ENCODE data around the gene EEF2K.

The EEF2K gene

GRCh38 chr16:22317625-22318024, 111.5 kb downstream of the EEF2K start:
- H3K9ac ChIP-seq (ENCODE audit: low read depth, low read length) = no peak overlapping the region
- no peaks in the 10 kb centered on the region for H3K4me1 ChIP-seq (ENCODE audit: control insufficient read depth, insufficient read depth, low read length)
- H3K36me3 ChIP-seq (ENCODE audit: control insufficient read depth, insufficient read depth, low read length) = peaks cover 50% of the 10 kb centered on the region
- H3K9me3 ChIP-seq (ENCODE audit: control insufficient read depth, insufficient read depth, low read length) = no peaks in the 10 kb centered on the region
- H3K27me3 ChIP-seq (ENCODE audit: control insufficient read depth, insufficient read depth, low read length) = no peaks in the 10 kb centered on the region
- no peak overlapping the region for H3K4me3 ChIP-seq (ENCODE audit: low read depth, low read length)

DNA sequence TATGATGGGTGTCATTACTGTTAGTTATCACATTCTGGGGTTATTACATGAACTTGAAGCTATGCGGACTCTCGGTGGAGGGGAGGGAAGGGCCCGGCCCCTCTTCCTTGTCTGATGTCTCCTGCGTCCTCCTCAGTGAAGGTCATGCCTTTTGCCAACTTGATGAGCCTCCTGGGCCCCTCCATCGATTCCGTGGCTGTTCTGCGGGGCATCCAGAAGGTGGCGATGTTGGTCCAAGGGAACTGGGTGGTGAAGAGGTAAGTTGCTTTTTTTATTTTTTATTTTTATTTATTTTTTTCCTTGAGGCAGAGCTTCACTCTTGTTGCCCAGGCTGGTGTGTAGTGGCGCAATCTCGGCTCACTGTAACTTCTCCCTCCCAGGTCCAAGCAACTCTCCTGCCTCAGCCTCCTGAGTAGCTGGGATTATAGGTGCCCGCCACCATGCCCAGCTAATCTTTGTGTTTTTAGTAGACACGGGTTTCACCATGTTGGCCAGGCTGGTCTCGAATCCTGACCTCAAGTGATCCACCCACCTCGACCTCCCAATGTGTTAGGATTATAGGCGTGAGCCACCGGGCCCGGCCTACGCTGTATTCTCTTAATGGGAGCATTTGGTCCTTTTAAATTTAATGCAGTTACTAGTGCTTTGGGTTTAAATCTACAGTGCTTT, 112.7 kb downstream of the EEF2K start:
- H3K9ac ChIP-seq (ENCODE audit: low read depth, low read length) = no peak overlapping the region
- no peaks in the 10 kb centered on the region for H3K27me3 ChIP-seq (ENCODE audit: control insufficient read depth, insufficient read depth, low read length)
- no peak overlapping the region for H3K4me3 ChIP-seq (ENCODE audit: low read depth, low read length)
- peaks cover 48% of the 10 kb centered on the region for H3K36me3 ChIP-seq (ENCODE audit: control insufficient read depth, insufficient read depth, low read length)
- H3K9me3 ChIP-seq (ENCODE audit: control insufficient read depth, insufficient read depth, low read length) = no peaks in the 10 kb centered on the region
- no peaks in the 10 kb centered on the region for H3K4me1 ChIP-seq (ENCODE audit: control insufficient read depth, insufficient read depth, low read length)

- H3K36me3 ChIP-seq (ENCODE audit: control insufficient read depth, insufficient read depth, low read length) = peaks cover 56% of the 10 kb centered on the region
- no peak overlapping the region for H3K9ac ChIP-seq (ENCODE audit: low read depth, low read length)
Measured at GRCh38 chr16:22320572-22321339, 114.7 kb downstream of the EEF2K start.

DNA sequence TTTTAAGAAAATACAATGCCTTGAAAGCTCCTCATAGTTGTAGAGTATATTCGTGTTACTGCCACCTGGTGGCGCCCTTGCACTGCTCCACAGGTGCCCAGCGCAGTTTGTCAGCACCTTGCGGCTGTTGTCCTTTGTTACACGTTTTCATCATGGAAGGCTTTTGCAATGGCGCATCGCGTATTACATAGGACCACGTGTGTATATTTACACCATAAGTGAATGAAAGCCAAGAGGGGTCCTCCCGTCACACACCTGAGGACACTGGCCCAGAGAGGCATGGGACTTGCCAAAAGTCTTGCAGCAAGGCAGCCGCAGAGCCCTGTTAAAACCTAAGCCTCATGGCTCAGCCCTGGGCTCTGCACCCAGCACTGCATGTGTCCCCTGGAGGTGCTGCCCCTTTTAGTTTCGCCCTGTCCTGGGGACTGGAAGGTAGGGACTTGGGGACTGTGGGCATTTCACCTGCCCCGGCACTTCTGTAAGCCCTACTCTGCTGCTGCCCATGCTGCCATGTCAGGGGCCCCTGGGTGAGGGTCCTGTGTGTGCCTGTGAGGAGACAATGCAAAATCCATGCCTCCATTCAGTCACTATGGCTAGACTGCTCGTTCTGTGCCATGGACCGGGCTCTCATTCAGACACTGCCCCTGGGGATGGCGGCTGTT, 115.4 kb downstream of the EEF2K start:
- H3K4me1 ChIP-seq (ENCODE audit: control insufficient read depth, insufficient read depth, low read length) = no peaks in the 10 kb centered on the region
- no peaks in the 10 kb centered on the region for H3K27me3 ChIP-seq (ENCODE audit: control insufficient read depth, insufficient read depth, low read length)
- no peak overlapping the region for H3K4me3 ChIP-seq (ENCODE audit: low read depth, low read length)
- H3K9ac ChIP-seq (ENCODE audit: low read depth, low read length) = no peak overlapping the region
- no peaks in the 10 kb centered on the region for H3K9me3 ChIP-seq (ENCODE audit: control insufficient read depth, insufficient read depth, low read length)
- H3K36me3 ChIP-seq (ENCODE audit: control insufficient read depth, insufficient read depth, low read length) = peaks cover 56% of the 10 kb centered on the region

More at GRCh38 chr16:22320572-22321339, 114.7 kb downstream of the EEF2K start:
- Histone ChIP-seq H3K4me3 (ENCODE audit: low read depth, low read length) (no peak overlapping the region), H3K9me3 (ENCODE audit: control insufficient read depth, insufficient read depth, low read length) (no peaks in the 10 kb centered on the region), H3K27me3 (ENCODE audit: control insufficient read depth, insufficient read depth, low read length) (no peaks in the 10 kb centered on the region), H3K4me1 (ENCODE audit: control insufficient read depth, insufficient read depth, low read length) (no peaks in the 10 kb centered on the region)

- Histone ChIP-seq H3K36me3 (ENCODE audit: control insufficient read depth, insufficient read depth, low read length) (peaks cover 56% of the 10 kb centered on the region), H3K27me3 (ENCODE audit: control insufficient read depth, insufficient read depth, low read length) (no peaks in the 10 kb centered on the region), H3K4me3 (ENCODE audit: low read depth, low read length) (no peak overlapping the region), H3K9me3 (ENCODE audit: control insufficient read depth, insufficient read depth, low read length) (no peaks in the 10 kb centered on the region), H3K4me1 (ENCODE audit: control insufficient read depth, insufficient read depth, low read length) (no peaks in the 10 kb centered on the region), H3K9ac (ENCODE audit: low read depth, low read length) (no peak overlapping the region)
Measured at GRCh38 chr16:22322021-22322471, 116.0 kb downstream of the EEF2K start.

DNA sequence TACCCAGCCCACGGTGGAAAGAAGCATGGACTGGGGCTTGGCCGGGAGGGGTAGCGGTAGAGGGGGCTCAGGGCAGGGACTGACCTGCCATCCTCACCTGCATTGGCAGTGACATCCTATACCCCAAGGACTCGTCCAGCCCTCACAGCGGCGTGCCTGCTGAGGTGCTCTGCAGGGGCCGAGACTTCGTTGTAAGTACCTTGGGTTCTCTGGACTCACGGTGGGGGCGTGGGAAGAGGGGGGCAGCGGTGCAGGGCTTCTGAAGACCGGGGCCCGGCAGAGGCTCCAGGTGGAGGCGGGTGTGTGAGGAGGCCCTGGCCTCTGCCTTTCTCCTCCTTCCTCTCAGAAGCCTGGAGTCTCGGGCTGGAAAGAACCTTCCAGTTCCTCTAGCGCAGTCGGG, 116.7 kb downstream of the EEF2K start:
- Histone ChIP-seq H3K36me3 (ENCODE audit: control insufficient read depth, insufficient read depth, low read length) (peaks cover 59% of the 10 kb centered on the region), H3K4me3 (ENCODE audit: low read depth, low read length) (no peak overlapping the region), H3K4me1 (ENCODE audit: control insufficient read depth, insufficient read depth, low read length) (no peaks in the 10 kb centered on the region), H3K9ac (ENCODE audit: low read depth, low read length) (no peak overlapping the region), H3K9me3 (ENCODE audit: control insufficient read depth, insufficient read depth, low read length) (no peaks in the 10 kb centered on the region), H3K27me3 (ENCODE audit: control insufficient read depth, insufficient read depth, low read length) (no peaks in the 10 kb centered on the region)

GRCh38 chr16:22323173-22323958, 117.3 kb downstream of the EEF2K start:
- no peaks in the 10 kb centered on the region for H3K9me3 ChIP-seq (ENCODE audit: control insufficient read depth, insufficient read depth, low read length)
- H3K4me3 ChIP-seq (ENCODE audit: low read depth, low read length) = no peak overlapping the region
- H3K4me1 ChIP-seq (ENCODE audit: control insufficient read depth, insufficient read depth, low read length) = no peaks in the 10 kb centered on the region
- peaks cover 65% of the 10 kb centered on the region for H3K36me3 ChIP-seq (ENCODE audit: control insufficient read depth, insufficient read depth, low read length)
- H3K9ac ChIP-seq (ENCODE audit: low read depth, low read length) = no peak overlapping the region
- no peaks in the 10 kb centered on the region for H3K27me3 ChIP-seq (ENCODE audit: control insufficient read depth, insufficient read depth, low read length)

DNA sequence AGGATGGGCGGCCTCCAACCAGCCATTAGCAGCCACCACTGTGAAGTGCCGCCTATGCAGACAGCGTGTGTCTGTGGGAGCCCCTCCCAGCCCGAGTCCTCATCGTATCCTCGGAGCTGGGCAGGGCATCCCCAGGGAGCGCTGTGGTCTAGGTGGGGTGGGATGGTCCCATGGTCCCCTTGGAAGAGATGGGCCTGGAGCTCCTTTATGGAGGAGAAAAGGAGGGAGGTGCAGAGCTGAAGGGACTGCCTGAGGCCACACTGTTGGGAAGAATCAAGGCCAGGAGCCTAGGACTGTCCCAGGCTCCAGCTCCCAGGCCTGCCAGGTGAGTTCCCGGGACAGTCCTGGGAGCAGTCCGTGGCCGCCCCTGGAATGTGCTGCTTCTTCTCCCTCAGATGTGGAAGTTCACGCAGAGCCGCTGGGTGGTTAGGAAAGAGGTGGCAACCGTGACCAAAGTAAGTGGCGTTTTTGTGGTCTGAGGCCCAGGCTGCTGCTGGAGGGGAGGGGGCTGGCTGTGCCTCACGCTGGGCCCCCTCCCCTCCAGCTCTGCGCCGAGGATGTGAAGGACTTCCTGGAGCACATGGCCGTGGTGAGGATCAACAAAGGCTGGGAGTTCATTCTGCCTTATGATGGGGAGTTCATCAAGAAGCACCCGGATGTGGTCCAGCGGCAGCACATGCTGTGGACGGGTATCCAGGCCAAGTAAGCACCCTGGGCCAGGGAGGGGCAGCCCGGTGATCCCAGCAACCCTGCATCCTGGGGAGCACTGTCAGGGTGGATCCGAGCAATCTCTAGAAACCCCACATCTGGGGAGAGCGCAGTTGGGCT, 118.1 kb downstream of the EEF2K start:
- Histone ChIP-seq H3K9ac (ENCODE audit: low read depth, low read length) (no peak overlapping the region), H3K27me3 (ENCODE audit: control insufficient read depth, insufficient read depth, low read length) (no peaks in the 10 kb centered on the region), H3K4me1 (ENCODE audit: control insufficient read depth, insufficient read depth, low read length) (no peaks in the 10 kb centered on the region), H3K9me3 (ENCODE audit: control insufficient read depth, insufficient read depth, low read length) (no peaks in the 10 kb centered on the region), H3K4me3 (ENCODE audit: low read depth, low read length) (no peak overlapping the region), H3K36me3 (ENCODE audit: control insufficient read depth, insufficient read depth, low read length) (peaks cover 69% of the 10 kb centered on the region)

DNA sequence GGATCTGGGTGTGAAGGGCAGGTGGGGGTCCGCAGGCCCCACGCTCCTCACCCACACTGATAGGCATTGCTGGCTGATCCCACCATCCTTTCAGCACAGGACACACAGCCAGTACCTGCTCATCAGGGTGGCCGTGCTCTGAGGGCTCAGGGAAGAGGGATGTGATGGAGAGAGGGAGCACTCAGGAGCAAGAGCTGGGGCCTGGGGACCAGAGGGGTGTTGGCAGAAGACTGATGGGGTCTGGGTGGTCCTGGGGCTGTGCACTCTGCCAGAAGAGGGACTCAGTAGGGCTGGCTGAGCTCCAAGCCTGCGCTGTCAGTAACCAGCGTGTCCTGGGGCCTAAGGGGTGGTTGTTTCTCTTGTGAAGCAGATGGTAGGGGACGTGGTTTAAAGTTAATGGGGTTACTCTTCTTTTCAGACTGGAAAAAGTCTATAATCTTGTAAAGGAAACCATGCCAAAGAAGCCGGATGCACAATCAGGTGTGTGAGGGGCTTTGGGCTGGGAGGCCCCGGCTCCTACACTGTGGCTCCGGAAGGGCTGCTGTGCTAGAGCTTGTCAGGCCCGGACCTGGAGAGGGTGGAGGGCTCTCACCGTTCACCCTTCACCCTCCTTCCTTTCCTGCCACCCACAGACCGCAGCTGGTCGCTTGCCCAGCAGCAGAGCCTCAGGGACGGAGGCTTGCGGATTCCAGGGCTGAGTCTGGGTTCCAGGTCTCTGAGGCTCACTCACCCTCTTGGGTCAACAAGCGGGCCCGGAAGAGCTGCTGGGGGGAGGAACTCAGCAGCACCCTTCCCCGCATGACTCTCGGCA, 118.9 kb downstream of the EEF2K start:
- H3K36me3 ChIP-seq (ENCODE audit: control insufficient read depth, insufficient read depth, low read length) = peaks cover 71% of the 10 kb centered on the region

DNA sequence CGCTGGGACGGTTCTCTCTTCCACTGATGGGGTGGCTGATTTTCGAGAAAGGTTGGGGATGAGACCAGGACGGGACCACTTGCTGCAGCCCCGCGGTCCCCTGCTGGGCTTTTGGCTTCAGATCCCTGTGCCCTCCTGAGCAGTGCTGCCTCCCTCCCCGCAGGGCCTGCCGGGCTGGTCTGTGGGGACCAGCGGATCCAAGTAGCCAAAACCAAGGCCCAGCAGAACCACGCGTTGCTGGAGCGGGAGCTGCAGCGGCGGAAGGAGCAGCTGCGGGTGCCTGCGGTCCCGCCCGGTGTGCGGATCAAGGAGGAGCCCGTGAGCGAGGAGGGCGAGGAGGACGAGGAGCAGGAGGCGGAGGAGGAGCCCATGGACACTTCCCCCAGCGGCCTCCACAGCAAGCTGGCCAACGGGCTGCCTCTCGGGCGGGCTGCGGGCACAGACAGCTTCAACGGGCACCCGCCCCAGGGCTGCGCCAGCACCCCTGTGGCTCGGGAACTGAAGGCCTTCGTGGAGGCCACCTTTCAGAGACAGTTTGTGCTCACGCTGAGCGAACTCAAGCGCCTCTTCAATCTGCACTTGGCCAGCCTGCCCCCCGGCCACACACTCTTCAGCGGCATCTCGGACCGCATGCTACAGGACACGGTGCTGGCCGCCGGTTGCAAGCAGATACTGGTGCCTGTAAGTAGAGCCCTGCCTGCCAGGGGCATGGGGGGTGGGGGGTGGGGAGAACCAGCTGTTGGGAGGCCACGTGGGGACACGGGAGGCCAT, 119.7 kb downstream of the EEF2K start:
- no peak overlapping the region for H3K4me3 ChIP-seq (ENCODE audit: low read depth, low read length)
- no peaks in the 10 kb centered on the region for H3K4me1 ChIP-seq (ENCODE audit: control insufficient read depth, insufficient read depth, low read length)
- no peaks in the 10 kb centered on the region for H3K9me3 ChIP-seq (ENCODE audit: control insufficient read depth, insufficient read depth, low read length)
- peaks cover 71% of the 10 kb centered on the region for H3K36me3 ChIP-seq (ENCODE audit: control insufficient read depth, insufficient read depth, low read length)
- H3K27me3 ChIP-seq (ENCODE audit: control insufficient read depth, insufficient read depth, low read length) = no peaks in the 10 kb centered on the region
- no peak overlapping the region for H3K9ac ChIP-seq (ENCODE audit: low read depth, low read length)

More for the DNA sequence above, 118.9 kb downstream of the EEF2K start:
- H3K9me3 ChIP-seq (ENCODE audit: control insufficient read depth, insufficient read depth, low read length) = no peaks in the 10 kb centered on the region
- no peaks in the 10 kb centered on the region for H3K27me3 ChIP-seq (ENCODE audit: control insufficient read depth, insufficient read depth, low read length)
- no peak overlapping the region for H3K4me3 ChIP-seq (ENCODE audit: low read depth, low read length)
- no peaks in the 10 kb centered on the region for H3K4me1 ChIP-seq (ENCODE audit: control insufficient read depth, insufficient read depth, low read length)
- no peak overlapping the region for H3K9ac ChIP-seq (ENCODE audit: low read depth, low read length)

All from iPS-15b (cell line).